Kidney epithelial cell (primary cell): ENCODE results near the gene ST8SIA4. TPM values are rescaled to one million over a fixed set of nuclear protein-coding genes. Genes with fewer than 3 reads are reported as not detected.

Source experiments
- DNase-seq: peaks from one replicate; pipeline ENCODE4 v3.0.0-alpha.2; 2010; ENCODE audit warnings: low read depth
- H3K27me3 ChIP-seq: 2 replicates; pipeline ENCODE4 v1.6.0; 2011; ENCODE audit warnings: low read length; ENCODE audit not compliant: control insufficient read depth, insufficient read depth
- H3K36me3 ChIP-seq: 2 replicates; pipeline ENCODE4 v1.5.1; 2011; ENCODE audit warnings: low read length; ENCODE audit not compliant: control insufficient read depth, insufficient read depth
- H3K4me3 ChIP-seq: 2 replicates; pipeline ENCODE4 v1.5.1; 2011; ENCODE audit warnings: low read depth, mild to moderate bottlenecking, control low read depth, low read length
- CTCF ChIP-seq: IDR thresholded peaks from 2 replicates; pipeline ENCODE4 v1.5.1; 2011; ENCODE audit warnings: mild to moderate bottlenecking, moderate library complexity, low read length, control low read depth, inconsistent platforms; ENCODE audit not compliant: insufficient read depth, poor library complexity, severe bottlenecking
- total RNA-seq: library from RNA; depleted of rRNA; stranded (reverse); fragments of >200 nt; gene quantifications from 2 replicates; pipeline ENCODE4 v1.2.3, GENCODE V29; 2015

The ST8SIA4 gene
- total RNA-seq, 1 donor from 2014 or later, result 2.3 TPM

GRCh38 chr5:100877274-100877673 is 25.8 kb downstream of the ST8SIA4 start:
- no peak for TF ChIP-seq CTCF
- no peaks in the 10 kb centered on the region for H3K36me3 ChIP-seq
- no peak overlapping the region for H3K4me3 ChIP-seq
- no peaks in the 10 kb centered on the region for H3K27me3 ChIP-seq
- no peak for DNase-seq

- Histone ChIP-seq H3K36me3 (no peaks in the 10 kb centered on the region), H3K27me3 (no peaks in the 10 kb centered on the region), H3K4me3 (no peak overlapping the region)
- no peak for DNase-seq
- no peak for TF ChIP-seq CTCF
Measured at GRCh38 chr5:100872408-100873190, 30.5 kb downstream of the ST8SIA4 start.

- no peaks in the 10 kb centered on the region for H3K36me3 ChIP-seq
- no peaks in the 10 kb centered on the region for H3K27me3 ChIP-seq
- TF ChIP-seq CTCF, result no peak
Measured at GRCh38 chr5:100867039-100867562, 36.0 kb downstream of the ST8SIA4 start.

GRCh38 chr5:100864931-100865330 is 38.2 kb downstream of the ST8SIA4 start:
- Histone ChIP-seq H3K36me3 (no peaks in the 10 kb centered on the region), H3K27me3 (no peaks in the 10 kb centered on the region), H3K4me3 (no peak overlapping the region)
- no peak for DNase-seq
- TF ChIP-seq CTCF, result no peak

More at GRCh38 chr5:100867039-100867562, 36.0 kb downstream of the ST8SIA4 start:
- no peak overlapping the region for H3K4me3 ChIP-seq
- DNase-seq, result no peak

- Histone ChIP-seq H3K27me3 (no peaks in the 10 kb centered on the region), H3K4me3 (no peak overlapping the region), H3K36me3 (no peaks in the 10 kb centered on the region)
- DNase-seq, result no peak
- no peak for TF ChIP-seq CTCF
Measured at GRCh38 chr5:100863739-100864138, 39.3 kb downstream of the ST8SIA4 start.
